Fibroblast of the aortic adventitia (primary cell): ENCODE measurements around the gene RNFT1. TPM values are rescaled to one million over a fixed set of nuclear protein-coding genes. Genes with fewer than 3 reads are reported as not detected.

Experiments
- DNase-seq: peaks from one replicate; pipeline ENCODE4 v3.0.0-alpha.2; 2010; ENCODE audit warnings: low read depth
- H3K4me3 ChIP-seq: 2 replicates; pipeline ENCODE4 v1.5.1; 2011; ENCODE audit warnings: low read depth, mild to moderate bottlenecking, control low read depth, low read length, moderate library complexity
- small RNA-seq: library from RNA; depleted of rRNA; stranded (forward); fragments of <200 nt; gene quantifications from one replicate; pipeline ENCODE3, GENCODE V24; 2012
- total RNA-seq: library from RNA; depleted of rRNA; stranded (reverse); fragments of >200 nt; gene quantifications from 2 replicates; pipeline ENCODE4 v1.2.3, GENCODE V29; 2012; ENCODE audit warnings: low replicate concordance
- TF ChIP-seq, protein P1 (sequence below): IDR thresholded peaks from 2 replicates; pipeline ENCODE4 v1.5.1; 2011; ENCODE audit warnings: mild to moderate bottlenecking, low read length, control low read depth, inconsistent platforms; ENCODE audit not compliant: insufficient read depth

Gene RNFT1
- total RNA-seq, 1 donor, result 15.0 TPM

DNA sequence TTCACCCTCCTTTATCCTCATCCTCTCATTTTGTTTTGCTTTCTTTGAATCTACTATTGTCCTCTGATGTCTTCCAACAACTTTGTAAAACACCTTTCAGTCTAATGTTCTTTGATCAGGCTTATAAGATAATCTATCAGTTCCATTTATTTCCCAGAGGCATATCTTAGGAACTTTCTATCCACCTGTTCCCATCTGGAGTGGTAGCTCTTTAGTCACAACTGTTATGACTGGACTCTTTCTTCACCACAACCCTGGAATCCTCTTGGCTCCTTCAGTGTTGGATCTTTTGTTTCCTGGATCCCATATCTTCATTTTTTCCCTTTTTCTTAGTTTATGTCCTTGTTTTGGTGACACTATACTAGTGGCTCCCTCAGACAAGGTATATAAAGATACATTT is 48.1 kb downstream of the RNFT1 start:
- DNase-seq, result no peak
- H3K4me3 ChIP-seq, result no peak overlapping the region
- TF ChIP-seq, protein P1, sequence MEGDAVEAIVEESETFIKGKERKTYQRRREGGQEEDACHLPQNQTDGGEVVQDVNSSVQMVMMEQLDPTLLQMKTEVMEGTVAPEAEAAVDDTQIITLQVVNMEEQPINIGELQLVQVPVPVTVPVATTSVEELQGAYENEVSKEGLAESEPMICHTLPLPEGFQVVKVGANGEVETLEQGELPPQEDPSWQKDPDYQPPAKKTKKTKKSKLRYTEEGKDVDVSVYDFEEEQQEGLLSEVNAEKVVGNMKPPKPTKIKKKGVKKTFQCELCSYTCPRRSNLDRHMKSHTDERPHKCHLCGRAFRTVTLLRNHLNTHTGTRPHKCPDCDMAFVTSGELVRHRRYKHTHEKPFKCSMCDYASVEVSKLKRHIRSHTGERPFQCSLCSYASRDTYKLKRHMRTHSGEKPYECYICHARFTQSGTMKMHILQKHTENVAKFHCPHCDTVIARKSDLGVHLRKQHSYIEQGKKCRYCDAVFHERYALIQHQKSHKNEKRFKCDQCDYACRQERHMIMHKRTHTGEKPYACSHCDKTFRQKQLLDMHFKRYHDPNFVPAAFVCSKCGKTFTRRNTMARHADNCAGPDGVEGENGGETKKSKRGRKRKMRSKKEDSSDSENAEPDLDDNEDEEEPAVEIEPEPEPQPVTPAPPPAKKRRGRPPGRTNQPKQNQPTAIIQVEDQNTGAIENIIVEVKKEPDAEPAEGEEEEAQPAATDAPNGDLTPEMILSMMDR, result no peak

DNA sequence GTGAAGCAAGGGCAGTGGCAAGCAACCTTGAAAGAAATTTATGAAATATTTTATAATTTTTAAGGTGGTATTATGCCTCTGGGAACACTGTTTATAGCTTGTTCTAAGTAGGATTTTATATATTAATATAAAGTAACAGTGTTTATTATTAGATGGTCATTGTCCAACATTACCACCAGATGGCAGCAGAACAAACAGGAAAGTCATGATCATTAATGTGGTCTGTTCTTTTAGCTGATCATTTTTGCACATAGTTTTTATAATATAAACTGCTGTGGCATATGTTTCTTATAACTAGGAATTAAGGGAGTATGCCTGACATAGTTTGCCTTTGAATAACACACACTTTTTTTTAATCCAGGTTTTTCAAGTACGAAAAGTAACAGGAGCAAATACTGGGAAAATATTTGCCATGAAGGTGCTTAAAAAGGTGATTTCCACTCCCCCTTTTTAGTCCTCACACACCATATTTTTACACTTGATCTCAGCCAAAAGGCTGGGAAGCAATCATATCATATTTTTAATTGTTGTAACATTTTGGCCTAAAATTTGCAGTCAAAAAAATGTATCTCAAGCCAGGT is 50.2 kb downstream of the RNFT1 start:
- peak; percentile 72 for DNase-seq
- TF ChIP-seq, protein P1, result peak; percentile 56
- no peak overlapping the region for H3K4me3 ChIP-seq

DNA sequence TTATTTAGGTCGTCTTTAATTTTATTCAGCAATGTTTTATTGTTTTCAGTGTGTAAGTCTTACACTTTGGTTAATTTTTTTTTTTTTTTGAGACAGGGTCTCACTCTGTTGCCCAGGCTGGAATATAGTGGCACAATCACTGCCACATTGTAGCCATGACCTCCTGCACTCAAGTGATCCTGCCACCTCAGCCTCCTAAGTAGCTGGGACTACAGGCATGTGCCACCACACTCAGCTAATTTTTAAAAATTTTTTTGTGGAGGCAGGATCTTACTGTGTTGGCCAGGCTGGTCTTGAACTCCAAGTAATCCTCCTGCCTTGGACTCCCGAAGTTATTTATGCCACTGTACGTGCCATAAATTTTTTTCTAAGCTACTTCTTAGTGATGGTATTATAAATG is 57.1 kb downstream of the RNFT1 start:
- no peak for DNase-seq
- TF ChIP-seq, protein P1, result no peak
- no peak overlapping the region for H3K4me3 ChIP-seq

DNA sequence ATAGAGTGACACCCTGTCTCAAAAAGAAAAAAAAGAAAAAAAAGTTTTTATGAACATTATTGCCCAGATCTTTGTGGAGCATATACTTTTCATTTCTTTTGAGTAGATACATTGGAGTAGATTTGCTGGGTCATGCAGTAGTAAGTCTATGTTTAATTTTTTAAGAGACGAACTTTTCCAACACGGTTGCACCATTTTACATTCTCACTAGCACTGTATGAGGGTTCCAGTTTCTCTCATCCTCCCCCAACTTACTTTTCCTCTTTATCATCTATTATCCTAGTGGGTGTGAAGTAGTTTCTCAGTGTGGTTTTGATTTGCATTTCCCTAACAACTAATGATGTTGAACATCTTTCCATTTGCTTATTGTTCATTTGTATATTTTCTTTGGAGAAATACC is 61.1 kb downstream of the RNFT1 start:
- no peak for DNase-seq
- TF ChIP-seq, protein P1, result no peak
- no peak overlapping the region for H3K4me3 ChIP-seq

Small RNA genes within 50 kb of the gene (small RNA-seq; reads per million reads assigned to genes)
- not detected for gene RPS29P21

Other genes starting within 250 kb of the RNFT1 start
- 4.0 and 6.9 TPM in 2 replicates for gene TUBD1, start 71.8 kb downstream of the RNFT1 start, total RNA-seq
- gene RPS6KB1, start 71.6 kb downstream of the RNFT1 start, total RNA-seq, result 23.2 and 23.9 TPM in 2 replicates
- gene HEATR6, start 114.2 kb upstream of the RNFT1 start, total RNA-seq, result 15.0 and 27.3 TPM in 2 replicates
- not detected in 2 replicates for gene CA4, start 185.2 kb upstream of the RNFT1 start, total RNA-seq